Keratinocyte (primary cell): Measurements from ENCODE around the gene RAI1. TPM values are rescaled to one million over a fixed set of nuclear protein-coding genes. Genes with fewer than 3 reads are reported as not detected.

ENCODE experiments used
- DNase-seq: peaks from one replicate; pipeline ENCODE4 v3.0.0-alpha.2; 2011; ENCODE audit warnings: low read depth, missing footprints, low spot score
- FAIRE-seq: peaks from 2 replicates; lab custom pipeline; 2011; peaks lifted over from hg19 to GRCh38; lab: Jason Lieb, UNC
- H2AFZ ChIP-seq: 2 replicates; pipeline ENCODE4 v1.6.0; 2012; ENCODE audit warnings: low read length, control low read depth, inconsistent platforms; ENCODE audit not compliant: control insufficient read depth
- H3K27ac ChIP-seq: 2 replicates; pipeline ENCODE4 v1.5.1; 2011; ENCODE audit warnings: low read length; ENCODE audit not compliant: control insufficient read depth, insufficient read depth
- H3K27me3 ChIP-seq: 3 replicates; pipeline ENCODE4 v1.6.0; 2011; ENCODE audit warnings: low read length; ENCODE audit not compliant: control insufficient read depth, insufficient read depth; ENCODE audit errors: extremely low read depth
- H3K36me3 ChIP-seq, 2 experiments: 2 replicates in 1 of 2; 3 replicates in 1 of 2; pipeline ENCODE4 v1.5.1; 2011; ENCODE audit warnings: low read length in 2 of 2, mild to moderate bottlenecking in 1 of 2; ENCODE audit not compliant: control insufficient read depth in 2 of 2, insufficient read depth in 2 of 2; ENCODE audit errors: extremely low read depth in 1 of 2
- H3K4me1 ChIP-seq: 3 replicates; pipeline ENCODE4 v1.5.1; 2011; ENCODE audit warnings: low read length; ENCODE audit not compliant: control insufficient read depth, insufficient read depth; ENCODE audit errors: extremely low read depth
- H3K4me2 ChIP-seq: 3 replicates; pipeline ENCODE4 v1.6.0; 2011; ENCODE audit warnings: low read depth, low read length; ENCODE audit not compliant: control insufficient read depth, insufficient read depth; ENCODE audit errors: extremely low read depth
- H3K4me3 ChIP-seq, 3 experiments: fragments of 200-600 bp in 1 of 3; sonication (generic) in 1 of 3; 2 replicates in 2 of 3; 3 replicates in 1 of 3; pipeline ENCODE4 v1.5.1; 2011 to 2016; ENCODE audit warnings: low read length in 3 of 3, mild to moderate bottlenecking in 3 of 3, control low read depth in 2 of 3, inconsistent platforms in 1 of 3, low read depth in 1 of 3, mixed read lengths in 1 of 3, mixed run types in 1 of 3, moderate library complexity in 1 of 3; ENCODE audit not compliant: control insufficient read depth in 2 of 3, insufficient read depth in 2 of 3; ENCODE audit errors: extremely low read depth in 1 of 3
- H3K79me2 ChIP-seq: 2 replicates; pipeline ENCODE4 v1.6.0; 2012; ENCODE audit warnings: low read length; ENCODE audit not compliant: control insufficient read depth, insufficient read depth
- H3K9ac ChIP-seq: 3 replicates; pipeline ENCODE4 v1.6.0; 2011; ENCODE audit warnings: low read length; ENCODE audit not compliant: control insufficient read depth, insufficient read depth; ENCODE audit errors: extremely low read depth
- H3K9me1 ChIP-seq: 3 replicates; pipeline ENCODE4 v1.6.0; 2011; ENCODE audit warnings: low read length; ENCODE audit not compliant: control insufficient read depth, insufficient read depth; ENCODE audit errors: extremely low read depth
- H3K9me3 ChIP-seq: 2 replicates; pipeline ENCODE4 v1.5.1; 2012; ENCODE audit warnings: low read depth, low read length; ENCODE audit not compliant: control insufficient read depth
- H4K20me1 ChIP-seq: 3 replicates; pipeline ENCODE4 v1.6.0; 2011; ENCODE audit warnings: low read length; ENCODE audit not compliant: control insufficient read depth, insufficient read depth; ENCODE audit errors: extremely low read depth
- CTCF ChIP-seq, 3 experiments: IDR thresholded peaks in 1 of 3; conservative IDR thresholded peaks in 1 of 3; optimal IDR thresholded peaks in 1 of 3; 2 replicates in 2 of 3; 3 replicates in 1 of 3; pipeline versions ENCODE3 to v1.5.1; 2011; ENCODE audit warnings: low read length in 3 of 3, mild to moderate bottlenecking in 3 of 3, moderate library complexity in 2 of 3, control low read depth in 1 of 3, inconsistent platforms in 1 of 3; ENCODE audit not compliant: insufficient read depth in 2 of 3; ENCODE audit errors: extremely low read depth in 1 of 3
- EZH2 ChIP-seq: IDR thresholded peaks from one replicate; pipeline ENCODE4 v1.6.1; 2012; ENCODE audit warnings: inconsistent platforms, mild to moderate bottlenecking, low read length, moderate library complexity
- dilution Hi-C: fragments of 300-500 bp; cut with MboI; formaldehyde crosslinking; loops from one replicate; pipeline ENCODE4 v1.7.0; 2020; ENCODE audit warnings: low sequenced_read_pairs; ENCODE audit not compliant: extremely low pct_ligation_motif_present
- polyA plus RNA-seq, 5 experiments: library from polyadenylated mRNA; depleted of rRNA in 3 of 5; stranded (reverse) in 3 of 5; stranded (forward) in 1 of 5; unstranded in 1 of 5; fragments of >200 nt; gene quantifications; 1 replicate in 1 of 5; 2 replicates in 3 of 5; 3 replicates in 1 of 5; pipeline versions ENCODE4 v1.2.1 to v1.2.3, GENCODE V29; 2011 to 2012; ENCODE audit warnings: missing spikeins in 2 of 5, low read depth in 1 of 5, low replicate concordance in 1 of 5

RAI1 gene
- polyA plus RNA-seq, 1 donor (not counting 4 experiments of a cell fraction or from before 2014, with no cell fraction given), result 2.6 TPM

GRCh38 chr17:17808706-17809432, 127.6 kb downstream of the RAI1 start:
- Histone ChIP-seq H2AFZ (no peak overlapping the region), H3K27ac (no peak overlapping the region), H3K9me3 (no peaks in the 10 kb centered on the region), H3K4me1 (peaks cover 14% of the 10 kb centered on the region), H3K9me1 (peaks cover 2% of the 10 kb centered on the region), H3K9ac (no peak overlapping the region), H3K4me2 (no peak overlapping the region), H3K79me2 (no peaks in the 10 kb centered on the region), H3K4me3 (no peak overlapping the region), H4K20me1 (peaks cover 18% of the 10 kb centered on the region), H3K27me3 (no peaks in the 10 kb centered on the region), H3K36me3 (peaks cover 19 to 32% of the 10 kb centered on the region in 2 experiments)
- FAIRE-seq, result peak; percentile 79
- dilution Hi-C loops, result no loop called here
- DNase-seq, result no peak
- TF ChIP-seq CTCF (optimal IDR thresholded peaks at IDR 0.05 in 1 of 3, IDR thresholded peaks at IDR 0.05 in 1 of 3, conservative IDR thresholded peaks at IDR 0.05 in 1 of 3; ENCODE audit: extremely low read depth in 1 of 3, insufficient read depth in 2 of 3, low read length in 3 of 3), result no peak
- TF ChIP-seq EZH2, result no peak

- Histone ChIP-seq H3K36me3 (peaks cover 18 to 28% of the 10 kb centered on the region in 2 experiments), H3K4me1 (peaks cover 14% of the 10 kb centered on the region), H3K4me3 (no peak overlapping the region), H3K27ac (no peak overlapping the region), H3K27me3 (no peaks in the 10 kb centered on the region), H4K20me1 (peaks cover 18% of the 10 kb centered on the region), H3K9me1 (no peaks in the 10 kb centered on the region), H3K79me2 (no peaks in the 10 kb centered on the region), H3K4me2 (peak overlapping the region; percentile 55), H3K9me3 (no peaks in the 10 kb centered on the region), H3K9ac (peak overlapping the region; percentile 26), H2AFZ (no peak overlapping the region)
- dilution Hi-C loops, result no loop called here
- no peak for DNase-seq
- FAIRE-seq, result no peak
- TF ChIP-seq CTCF (optimal IDR thresholded peaks at IDR 0.05 in 1 of 3, IDR thresholded peaks at IDR 0.05 in 1 of 3, conservative IDR thresholded peaks at IDR 0.05 in 1 of 3; ENCODE audit: extremely low read depth in 1 of 3, insufficient read depth in 2 of 3, low read length in 3 of 3) (no peak), EZH2 (no peak)
These were observed 128.3 kb downstream of the RAI1 start for GRCh38 chr17:17809531-17810083.
